MM.1S (cell line): ENCODE data around the gene APOBEC2.
A peak's percentile ranks its signal among the peaks of the same experiment; 100 is the strongest.

Source experiments
- DNase-seq: peaks from one replicate; pipeline ENCODE4 v3.0.0-alpha.2; 2015
- H2AFZ ChIP-seq: fragments of 300-600 bp; sonication (generic); 2 replicates; pipeline ENCODE4 v1.6.0; 2016; ENCODE audit warnings: antibody characterized with exemption, low read length
- H3F3A ChIP-seq: fragments of 300-600 bp; sonication (generic); 2 replicates; pipeline ENCODE4 v1.6.1; 2016; ENCODE audit warnings: mild to moderate bottlenecking, antibody characterized with exemption, low read length, moderate library complexity, mixed read lengths; ENCODE audit not compliant: insufficient read depth
- H3K27ac ChIP-seq: fragments of 300-600 bp; sonication (generic); 2 replicates; pipeline ENCODE4 v1.5.1; 2016; ENCODE audit warnings: mild to moderate bottlenecking, low read length
- H3K27me3 ChIP-seq: fragments of 300-600 bp; sonication (generic); replicated peaks from 2 replicates; pipeline ENCODE4 v1.6.0; 2016; ENCODE audit warnings: low read length; ENCODE audit not compliant: insufficient read depth
- H3K36me3 ChIP-seq: fragments of 300-600 bp; sonication (generic); replicated peaks from 2 replicates; pipeline ENCODE4 v1.6.1; 2016; ENCODE audit warnings: mild to moderate bottlenecking, low read length, mixed read lengths; ENCODE audit not compliant: insufficient read depth
- H3K4me1 ChIP-seq: fragments of 300-600 bp; sonication (generic); 2 replicates; pipeline ENCODE4 v1.6.1; 2016; ENCODE audit warnings: low read length, mixed read lengths
- H3K4me2 ChIP-seq: fragments of 300-600 bp; sonication (generic); 2 replicates; pipeline ENCODE4 v1.6.0; 2016; ENCODE audit warnings: low read depth, low read length
- H3K4me3 ChIP-seq: fragments of 300-600 bp; sonication (generic); 2 replicates; pipeline ENCODE4 v1.5.1; 2016; ENCODE audit warnings: low read length, mixed read lengths
- H3K79me2 ChIP-seq: fragments of 300-600 bp; sonication (generic); 2 replicates; pipeline ENCODE4 v1.6.1; 2016; ENCODE audit warnings: mixed run types, low read length, mixed read lengths
- H3K9ac ChIP-seq: fragments of 300-600 bp; sonication (generic); 2 replicates; pipeline ENCODE4 v1.6.1; 2016; ENCODE audit warnings: low read length, mixed read lengths
- H3K9me2 ChIP-seq: fragments of 300-600 bp; sonication (generic); replicated peaks from 2 replicates; pipeline ENCODE4 v1.6.1; 2016; ENCODE audit warnings: mild to moderate bottlenecking, low read length, mixed read lengths; ENCODE audit not compliant: insufficient read depth
- H3K9me3 ChIP-seq: fragments of 300-600 bp; sonication (generic); replicated peaks from 2 replicates; pipeline ENCODE4 v1.6.1; 2016; ENCODE audit warnings: mild to moderate bottlenecking, low read length, mixed read lengths; ENCODE audit not compliant: insufficient read depth
- H4K20me1 ChIP-seq: fragments of 300-600 bp; sonication (generic); 2 replicates; pipeline ENCODE4 v1.6.1; 2016; ENCODE audit warnings: mild to moderate bottlenecking, low read length, moderate library complexity, mixed read lengths; ENCODE audit not compliant: insufficient read depth
- EZH2 ChIP-seq: fragments of 300-600 bp; sonication (generic); optimal IDR thresholded peaks from 2 replicates; pipeline ENCODE3; 2017; ENCODE audit warnings: low read depth, mild to moderate bottlenecking, antibody characterized with exemption, low read length, mixed read lengths
- EZH2phosphoT487 ChIP-seq: fragments of 300-600 bp; sonication (generic); IDR thresholded peaks from 2 replicates; pipeline ENCODE4 v1.6.1; 2018; ENCODE audit warnings: antibody characterized with exemption, low read length
- TF ChIP-seq, protein P1 (sequence below): fragments of 300-600 bp; sonication (generic); IDR thresholded peaks from 2 replicates; pipeline ENCODE4 v1.5.1; 2016; ENCODE audit warnings: antibody characterized with exemption, low read length, mixed read lengths

The APOBEC2 gene

DNA sequence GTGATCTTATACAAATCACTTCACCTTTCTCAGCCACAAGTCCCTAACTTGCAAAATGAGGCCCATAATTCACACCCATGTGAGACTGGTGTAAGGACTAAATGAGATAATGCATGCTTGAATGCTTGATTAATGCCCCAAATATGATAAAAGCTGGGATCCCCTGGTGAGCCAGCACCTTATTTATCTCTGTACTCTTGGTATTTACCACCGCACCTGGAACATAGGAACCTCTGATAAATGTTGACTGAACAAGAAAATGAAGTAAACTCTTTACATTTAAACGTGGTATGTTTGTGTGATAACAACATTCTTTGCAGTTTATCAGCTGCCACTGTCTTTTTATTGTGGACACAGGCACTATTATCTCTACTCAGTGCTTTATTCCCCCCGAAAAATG lies 2.5 kb upstream of the APOBEC2 start:
- Histone ChIP-seq H3K9ac (no peak overlapping the region), H3K27me3 (no peaks in the 10 kb centered on the region), H3K27ac (no peak overlapping the region), H3K4me3 (no peak overlapping the region), H3K9me2 (no peaks in the 10 kb centered on the region), H3K4me1 (peaks cover 18% of the 10 kb centered on the region), H3K36me3 (no peaks in the 10 kb centered on the region), H4K20me1 (no peaks in the 10 kb centered on the region), H3K9me3 (no peaks in the 10 kb centered on the region), H3F3A (no peaks in the 10 kb centered on the region), H3K79me2 (no peaks in the 10 kb centered on the region), H2AFZ (no peak overlapping the region), H3K4me2 (no peak overlapping the region)
- no peak for DNase-seq
- TF ChIP-seq, protein P1, sequence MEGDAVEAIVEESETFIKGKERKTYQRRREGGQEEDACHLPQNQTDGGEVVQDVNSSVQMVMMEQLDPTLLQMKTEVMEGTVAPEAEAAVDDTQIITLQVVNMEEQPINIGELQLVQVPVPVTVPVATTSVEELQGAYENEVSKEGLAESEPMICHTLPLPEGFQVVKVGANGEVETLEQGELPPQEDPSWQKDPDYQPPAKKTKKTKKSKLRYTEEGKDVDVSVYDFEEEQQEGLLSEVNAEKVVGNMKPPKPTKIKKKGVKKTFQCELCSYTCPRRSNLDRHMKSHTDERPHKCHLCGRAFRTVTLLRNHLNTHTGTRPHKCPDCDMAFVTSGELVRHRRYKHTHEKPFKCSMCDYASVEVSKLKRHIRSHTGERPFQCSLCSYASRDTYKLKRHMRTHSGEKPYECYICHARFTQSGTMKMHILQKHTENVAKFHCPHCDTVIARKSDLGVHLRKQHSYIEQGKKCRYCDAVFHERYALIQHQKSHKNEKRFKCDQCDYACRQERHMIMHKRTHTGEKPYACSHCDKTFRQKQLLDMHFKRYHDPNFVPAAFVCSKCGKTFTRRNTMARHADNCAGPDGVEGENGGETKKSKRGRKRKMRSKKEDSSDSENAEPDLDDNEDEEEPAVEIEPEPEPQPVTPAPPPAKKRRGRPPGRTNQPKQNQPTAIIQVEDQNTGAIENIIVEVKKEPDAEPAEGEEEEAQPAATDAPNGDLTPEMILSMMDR = no peak
- no peak for TF ChIP-seq EZH2phosphoT487
- TF ChIP-seq EZH2 = no peak

DNA sequence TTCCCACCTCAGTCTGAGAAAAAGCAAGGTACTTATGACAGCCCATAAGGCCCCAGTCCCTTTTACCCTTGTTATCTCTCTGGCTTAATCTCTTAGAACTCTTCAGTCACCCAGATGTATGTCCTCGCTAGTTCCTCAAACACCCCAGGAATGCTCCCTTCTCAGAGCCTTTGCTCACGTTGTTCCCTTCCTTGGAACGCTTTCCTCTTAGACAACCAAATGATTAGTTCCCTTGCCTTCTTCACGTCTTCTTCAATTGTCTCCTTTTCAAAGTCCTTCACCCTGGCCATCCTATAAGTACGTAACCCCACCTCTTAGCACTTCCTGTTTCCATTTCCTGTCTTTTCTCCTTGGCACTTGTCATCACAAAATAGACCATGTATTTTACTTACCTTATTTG lies 1.1 kb upstream of the APOBEC2 start:
- Histone ChIP-seq H3K27ac (no peak overlapping the region), H3K9me3 (no peaks in the 10 kb centered on the region), H3K4me1 (peaks cover 22% of the 10 kb centered on the region), H2AFZ (no peak overlapping the region), H3K4me2 (no peak overlapping the region), H3K9ac (no peak overlapping the region), H3F3A (no peaks in the 10 kb centered on the region), H3K79me2 (no peaks in the 10 kb centered on the region), H3K9me2 (no peaks in the 10 kb centered on the region), H3K27me3 (no peaks in the 10 kb centered on the region), H3K36me3 (no peaks in the 10 kb centered on the region), H3K4me3 (no peak overlapping the region), H4K20me1 (no peaks in the 10 kb centered on the region)
- DNase-seq = no peak
- no peak for TF ChIP-seq EZH2
- TF ChIP-seq EZH2phosphoT487 = no peak

DNA sequence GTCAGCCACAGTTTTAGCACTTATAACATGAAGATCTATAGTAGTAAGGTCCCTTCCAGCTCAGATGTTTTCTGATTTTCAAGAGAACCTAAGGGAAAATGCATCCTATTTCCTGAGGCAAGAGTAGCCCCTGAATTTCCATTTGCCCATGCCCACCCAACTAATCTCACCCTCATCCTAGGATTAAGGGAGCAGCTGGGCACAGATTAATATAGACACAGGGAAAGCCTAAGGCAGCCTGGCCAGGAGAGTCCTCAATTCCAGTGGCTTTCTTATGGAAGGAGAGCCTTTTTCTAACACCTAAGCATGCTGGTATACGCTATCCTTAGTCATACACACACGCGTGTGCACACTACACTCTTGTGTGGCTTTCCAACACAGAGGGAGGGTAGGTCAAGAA lies 1.5 kb downstream of the APOBEC2 start:
- Histone ChIP-seq H2AFZ (no peak overlapping the region), H3F3A (no peaks in the 10 kb centered on the region), H3K4me1 (peaks cover 22% of the 10 kb centered on the region), H3K4me3 (no peak overlapping the region), H3K79me2 (no peaks in the 10 kb centered on the region), H4K20me1 (no peaks in the 10 kb centered on the region), H3K9me2 (no peaks in the 10 kb centered on the region), H3K27ac (no peak overlapping the region), H3K9me3 (no peaks in the 10 kb centered on the region), H3K27me3 (no peaks in the 10 kb centered on the region), H3K36me3 (no peaks in the 10 kb centered on the region), H3K4me2 (peak overlapping the region; percentile 64), H3K9ac (no peak overlapping the region)
- TF ChIP-seq, protein P1 = no peak
- no peak for TF ChIP-seq EZH2phosphoT487
- no peak for TF ChIP-seq EZH2
- DNase-seq = no peak

DNA sequence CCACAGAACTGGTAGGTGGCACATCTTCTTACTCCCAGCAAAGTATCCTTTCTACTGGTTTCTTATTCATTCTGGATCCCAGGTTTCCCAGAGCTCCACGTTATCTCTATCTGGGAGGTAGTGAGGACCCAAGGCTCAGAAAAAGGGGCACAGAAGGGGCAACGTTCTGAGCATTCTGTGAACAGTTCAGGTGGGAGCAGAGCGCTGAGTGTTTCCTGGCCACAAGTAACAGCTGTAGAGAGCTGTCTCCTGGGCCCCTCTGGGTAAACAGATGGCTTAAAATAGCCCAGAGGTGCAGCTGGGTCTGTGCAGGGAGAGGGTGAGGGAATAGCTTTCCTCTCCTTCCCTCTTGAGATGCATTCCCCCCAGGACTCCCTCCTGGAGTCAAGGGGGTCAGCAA lies 2.1 kb downstream of the APOBEC2 start:
- no peaks in the 10 kb centered on the region for H3K36me3 ChIP-seq
- no peaks in the 10 kb centered on the region for H3F3A ChIP-seq
- H3K9ac ChIP-seq = no peak overlapping the region
- peak overlapping the region; percentile 64 for H3K4me2 ChIP-seq
- H4K20me1 ChIP-seq = no peaks in the 10 kb centered on the region
- no peak overlapping the region for H3K4me3 ChIP-seq
- H3K79me2 ChIP-seq = no peaks in the 10 kb centered on the region
- no peak overlapping the region for H2AFZ ChIP-seq
- H3K27me3 ChIP-seq = no peaks in the 10 kb centered on the region
- H3K9me2 ChIP-seq = no peaks in the 10 kb centered on the region
- peak overlapping the region; percentile 18; the same call in 1 of the 2 replicates for H3K27ac ChIP-seq
- no peaks in the 10 kb centered on the region for H3K9me3 ChIP-seq
- H3K4me1 ChIP-seq = peaks cover 22% of the 10 kb centered on the region
- TF ChIP-seq EZH2 = no peak
- no peak for TF ChIP-seq EZH2phosphoT487
- TF ChIP-seq, protein P1 = no peak
- DNase-seq = peak; percentile 25
